NCI-H187 (cell line): ENCODE measurements around the gene SPN.
"Not testable (repeated sequence)": the region's sequence is repeated elsewhere in the genome, so short reads cannot be mapped to it uniquely, and the experiment has no call there.

Experiments used
- DNase-seq, 2 experiments: peaks; one replicate each; lab custom pipeline; 2025; lab: John Stamatoyannopoulos, UW

Gene SPN

DNA sequence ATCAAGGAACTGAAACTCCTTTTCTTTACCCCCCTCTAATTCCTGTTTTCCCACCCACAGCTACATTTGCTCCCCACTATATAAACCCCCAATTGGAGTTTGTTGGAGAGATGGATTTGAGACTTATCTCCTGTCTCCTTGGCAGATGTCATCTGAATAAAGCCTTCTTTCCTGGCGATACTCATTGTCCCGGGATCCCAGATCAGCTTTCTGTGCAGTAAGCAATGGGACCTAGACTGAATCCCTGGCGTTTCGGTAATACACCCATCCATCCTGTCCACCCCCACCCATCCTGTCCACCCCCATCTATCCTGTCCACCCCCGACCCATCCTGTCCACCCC is 38.1 kb downstream of the SPN start:
- no peak for DNase-seq

DNA sequence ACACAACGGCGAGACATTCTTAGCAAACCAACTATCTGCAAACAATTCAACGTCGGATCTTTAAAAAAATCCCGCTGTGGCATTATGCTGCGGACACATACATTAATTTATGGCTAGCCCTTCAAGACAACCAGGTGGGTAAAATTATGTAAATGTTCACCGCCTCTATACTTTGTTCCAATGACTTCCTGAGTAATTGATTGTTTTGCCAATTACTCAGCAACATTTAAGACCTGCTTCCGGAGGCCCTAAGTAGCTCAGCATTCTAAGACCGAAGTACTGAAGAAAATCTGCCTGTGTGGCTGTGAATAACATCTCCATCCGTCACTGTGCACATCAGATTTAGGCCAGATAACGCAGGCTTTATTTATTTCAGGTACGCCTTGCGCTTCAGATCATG is 39.2 kb downstream of the SPN start:
- DNase-seq = no peak

DNA sequence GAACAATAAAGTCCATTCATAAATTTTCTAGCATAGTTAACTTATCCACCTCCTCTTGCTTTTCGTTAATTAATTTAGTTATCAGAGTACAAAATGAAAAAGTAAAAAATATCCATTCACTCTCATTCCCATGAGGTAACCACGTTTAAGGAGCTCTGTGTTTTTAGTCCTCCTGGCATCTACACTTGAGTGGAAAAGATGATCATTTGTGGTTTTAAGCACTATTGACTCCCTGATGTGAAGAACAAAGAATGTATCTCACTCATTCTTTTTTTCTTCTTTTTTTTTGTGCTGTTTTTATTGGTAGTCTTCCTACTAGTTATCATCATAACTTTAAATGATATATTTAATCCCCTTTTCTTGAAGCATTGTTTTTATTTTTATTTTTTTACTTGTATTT is 42.0 kb downstream of the SPN start:
- no peak for DNase-seq

DNA sequence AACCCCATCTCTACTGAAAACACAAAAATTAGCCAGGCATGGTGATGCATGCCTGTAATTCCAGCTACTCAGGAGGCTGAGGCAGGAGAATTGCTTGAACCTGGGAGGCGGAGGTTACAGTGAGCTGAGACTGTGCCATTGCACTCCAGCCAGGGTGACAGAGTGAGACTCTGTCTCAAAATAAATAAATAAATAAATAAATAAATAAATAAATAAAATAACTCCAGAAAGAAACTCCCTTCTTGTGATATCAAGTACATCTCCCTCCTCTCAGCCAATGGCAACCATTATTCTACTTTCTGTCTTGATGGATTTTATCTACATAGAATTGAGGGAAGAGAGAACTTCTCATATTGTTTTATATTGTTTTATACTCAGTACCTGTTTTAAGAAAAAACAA is 44.1 kb downstream of the SPN start:
- not testable (repeated sequence) for DNase-seq

DNA sequence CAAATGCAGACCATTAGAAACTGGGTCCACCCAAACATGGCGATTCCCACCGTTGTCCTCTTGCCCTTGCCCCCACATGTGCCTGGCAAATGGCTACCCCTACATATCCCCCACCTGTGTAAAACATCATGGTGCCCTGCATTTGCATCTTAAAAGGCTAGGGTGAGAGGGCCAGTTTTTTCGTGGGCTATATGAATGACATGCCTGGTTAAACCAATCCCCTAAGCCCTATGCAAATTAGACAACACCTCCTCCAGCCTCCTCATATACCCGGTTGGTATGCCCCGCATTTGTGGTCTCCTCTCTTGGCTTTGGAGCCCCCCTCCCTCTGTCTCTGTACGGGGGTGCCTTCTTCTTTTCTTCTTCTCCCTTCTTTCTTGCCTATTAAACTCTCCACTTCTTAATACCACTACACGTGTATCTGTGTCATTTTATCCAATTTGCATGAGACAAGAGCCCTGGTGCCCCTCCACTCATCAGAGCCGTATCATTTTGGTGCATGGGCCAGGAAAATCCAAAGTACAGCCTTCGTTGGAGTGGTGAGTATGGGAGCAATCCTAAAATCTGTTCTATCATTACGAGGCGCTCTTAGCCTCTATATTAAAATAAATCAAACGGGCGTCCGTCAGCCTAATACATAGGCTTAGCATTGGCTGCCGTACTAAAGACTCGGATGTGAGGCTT is 46.0 kb downstream of the SPN start:
- no peak for DNase-seq

DNA sequence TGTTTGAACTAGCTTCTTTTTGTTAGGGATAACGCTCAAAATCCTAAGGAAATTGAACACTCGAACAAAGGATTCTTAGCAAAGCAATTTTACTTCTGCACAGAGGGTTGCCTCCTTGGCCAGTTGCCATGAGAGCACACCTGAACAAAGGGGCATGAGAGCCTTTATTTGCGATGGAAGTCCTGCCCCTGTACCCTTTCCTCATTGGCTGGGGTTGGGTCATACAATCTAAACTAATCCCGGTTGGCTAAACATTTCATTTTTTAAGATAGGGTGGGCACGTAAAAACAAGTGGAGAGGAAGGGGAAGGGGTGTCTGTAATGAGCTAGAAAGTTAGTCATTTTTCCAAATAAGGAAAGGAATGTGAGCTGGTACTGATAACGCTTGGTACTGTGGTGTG is 46.6 kb downstream of the SPN start:
- not testable (repeated sequence) for DNase-seq

DNA sequence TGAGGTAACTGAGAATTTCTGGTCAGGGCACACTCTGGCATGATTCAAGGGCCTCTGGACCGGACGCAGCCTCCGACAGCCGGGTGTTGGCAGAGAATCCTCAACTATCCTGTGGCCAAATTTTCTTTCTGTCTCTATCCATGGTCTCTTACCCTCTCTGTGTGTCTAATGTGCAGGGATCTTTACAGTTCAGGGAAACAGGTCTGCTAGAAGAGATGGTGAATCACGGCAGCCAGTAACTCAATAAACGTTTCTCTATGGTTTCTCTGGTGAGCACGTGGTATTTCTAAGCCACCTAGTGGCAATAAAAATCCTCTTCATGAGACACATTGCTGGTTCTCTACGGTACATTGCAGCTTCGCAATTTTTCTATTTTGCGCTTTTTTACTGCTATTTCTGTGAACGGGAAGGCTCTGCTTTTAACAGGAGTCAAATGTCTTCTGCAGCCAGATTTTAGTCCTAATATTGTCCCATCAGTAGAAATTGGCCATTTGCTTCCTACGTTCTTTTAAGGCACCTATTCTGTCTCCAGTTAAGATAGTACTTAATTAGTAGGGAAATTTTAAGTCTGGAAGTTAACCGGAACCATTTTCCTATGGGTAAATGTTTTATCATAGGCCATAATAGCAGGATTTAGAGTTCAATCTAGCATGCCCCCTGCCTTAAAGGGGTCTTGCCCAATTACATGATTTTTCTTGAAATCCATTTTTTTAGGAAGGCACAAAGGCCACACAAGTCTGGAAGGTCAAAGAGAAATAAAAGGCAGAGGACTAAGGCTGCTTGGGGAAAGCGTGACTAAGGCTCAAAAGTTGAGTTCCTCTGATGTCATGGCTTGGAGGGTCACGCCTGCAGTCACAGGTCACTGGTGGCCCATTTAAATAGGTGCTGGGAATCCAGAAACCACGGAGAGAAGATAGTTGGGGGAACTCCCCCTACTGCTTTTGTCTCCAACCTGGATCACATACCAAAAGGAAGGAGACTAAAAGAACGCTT is 47.5 kb downstream of the SPN start:
- no peak for DNase-seq

DNA sequence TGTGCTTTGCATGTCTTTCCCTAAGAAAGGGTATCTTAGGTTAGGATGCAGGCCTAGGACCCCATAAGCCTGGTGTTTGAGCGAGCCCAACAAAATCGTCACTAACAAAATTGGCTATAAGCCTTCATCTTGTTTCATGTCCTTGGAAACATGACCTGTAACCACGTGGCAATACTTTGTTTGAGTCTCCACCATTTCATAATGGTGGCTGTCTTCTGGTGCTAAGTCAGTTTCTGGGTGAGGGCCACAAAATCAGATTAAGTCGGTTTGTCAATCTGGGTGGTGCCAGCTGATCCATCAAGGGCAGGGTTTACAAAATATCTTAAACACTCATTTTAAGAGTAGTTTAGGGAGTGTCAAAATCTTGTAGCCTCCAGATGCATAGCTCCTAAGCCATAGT is 49.8 kb downstream of the SPN start:
- DNase-seq = no peak

DNA sequence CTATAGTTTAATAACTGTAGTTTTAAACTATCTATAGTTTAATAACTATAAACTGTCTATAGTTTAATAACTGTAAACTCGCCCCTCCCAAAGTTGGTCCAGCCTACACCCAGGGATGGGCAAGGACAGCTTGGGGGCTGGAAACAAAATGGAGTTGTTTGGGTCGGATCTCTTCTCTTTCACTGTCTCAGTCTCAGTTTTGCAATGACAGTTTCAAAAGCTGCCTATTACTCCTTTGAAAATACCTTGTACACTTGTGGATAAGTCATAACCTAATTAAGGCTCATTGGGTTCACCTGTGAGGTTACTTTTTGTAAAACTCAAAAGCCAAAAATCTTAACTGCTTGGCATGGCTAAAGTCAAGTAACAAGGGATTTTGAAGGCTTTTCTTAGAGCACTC is 51.3 kb downstream of the SPN start:
- DNase-seq = no peak

DNA sequence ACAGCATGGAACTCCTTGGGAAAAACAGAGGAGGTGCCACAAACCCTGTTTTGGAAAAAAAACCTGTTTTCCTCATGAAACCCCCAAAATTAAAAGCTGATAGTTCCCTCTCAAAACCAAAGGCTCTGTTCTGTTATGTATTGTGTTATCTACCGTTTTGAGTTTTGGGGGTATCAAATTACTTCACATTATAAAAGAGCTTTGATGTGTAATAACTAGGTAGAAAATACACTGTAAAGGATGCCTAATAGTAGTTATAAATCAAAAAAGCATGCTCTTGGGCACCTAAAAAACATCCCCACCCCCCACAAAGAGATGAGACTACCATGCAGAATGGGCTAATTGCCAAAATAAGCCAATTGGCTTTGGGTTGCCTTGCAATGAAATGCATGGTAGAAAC is 51.9 kb downstream of the SPN start:
- DNase-seq = no peak

DNA sequence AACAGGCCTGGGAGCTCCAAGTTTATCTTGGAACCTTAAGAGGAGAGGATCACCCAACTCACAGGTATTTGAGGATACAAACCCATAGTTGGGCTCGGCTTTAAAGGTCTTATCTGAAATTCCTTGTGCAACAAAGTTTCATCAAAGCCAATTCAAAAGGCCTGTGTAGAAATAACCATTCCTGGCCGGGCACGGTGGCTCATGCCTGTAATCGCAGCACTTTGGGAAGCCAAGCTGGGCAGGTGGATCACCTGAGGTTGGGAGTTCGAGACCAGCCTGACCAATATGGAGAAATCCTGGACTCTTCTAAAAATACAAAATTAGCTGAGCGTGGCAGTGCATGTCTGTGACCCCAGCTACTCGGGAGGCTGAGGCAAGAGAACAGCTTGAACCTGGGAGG is 54.1 kb downstream of the SPN start:
- DNase-seq = no peak

DNA sequence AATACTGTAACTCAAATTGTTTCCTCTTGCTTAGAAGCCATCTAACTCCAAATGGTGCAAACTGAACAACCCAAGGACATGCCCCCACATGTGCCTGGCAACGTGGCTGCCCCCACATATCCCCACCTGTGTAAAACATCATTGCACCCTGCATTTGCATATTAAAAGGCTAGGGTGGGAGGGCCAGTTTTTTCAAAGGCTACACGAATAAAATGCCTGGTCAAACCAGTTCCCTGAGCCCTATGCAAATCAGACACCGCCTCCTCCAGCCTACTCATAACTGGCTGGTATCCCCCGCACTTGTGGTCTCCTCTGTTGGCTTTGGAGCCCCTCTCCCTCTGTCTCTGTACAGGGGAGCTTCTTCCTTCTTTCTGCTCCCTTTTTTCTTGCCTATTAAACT is 56.0 kb downstream of the SPN start:
- DNase-seq = no peak
